ENCODE measurements around the gene RBL2.
"Not testable (repeated sequence)": the region's sequence is repeated elsewhere in the genome, so short reads cannot be mapped to it uniquely, and the experiment has no call there.

RBL2 gene

GRCh38 chr16:53530741-53531140 lies 96.5 kb downstream of the RBL2 start:
- Histone ChIP-seq H3K36me3 (no peaks in the 10 kb centered on the region), H3K4me3 (ENCODE audit: low read depth in 1 of 2, low read length in 1 of 2) (no peak overlapping the region), H3K4me1 (ENCODE audit: control insufficient read depth in 1 of 2, insufficient read depth in 1 of 2, low read depth in 1 of 2, low read length in 1 of 2) (no peaks in the 10 kb centered on the region), H3K27me3 (peaks cover 25% of the 10 kb centered on the region), H3K9me3 (no peaks in the 10 kb centered on the region), H3K27ac (no peak overlapping the region)
- TF ChIP-seq CTCF (IDR thresholded peaks at IDR 0.05) = no peak

GRCh38 chr16:53534206-53534605 lies 99.9 kb downstream of the RBL2 start:
- Histone ChIP-seq H3K9me3 (no peaks in the 10 kb centered on the region), H3K4me3 (ENCODE audit: low read depth in 1 of 2, low read length in 1 of 2) (no peak overlapping the region), H3K4me1 (ENCODE audit: control insufficient read depth in 1 of 2, insufficient read depth in 1 of 2, low read depth in 1 of 2, low read length in 1 of 2) (no peaks in the 10 kb centered on the region), H3K36me3 (no peaks in the 10 kb centered on the region), H3K27me3 (peaks cover 16% of the 10 kb centered on the region), H3K27ac (no peak overlapping the region)
- no peak for TF ChIP-seq CTCF (IDR thresholded peaks at IDR 0.05)

GRCh38 chr16:53537626-53538025 lies 103.4 kb downstream of the RBL2 start:
- no peak overlapping the region for H3K27ac ChIP-seq
- H3K4me1 ChIP-seq (ENCODE audit: control insufficient read depth in 1 of 2, insufficient read depth in 1 of 2, low read depth in 1 of 2, low read length in 1 of 2) = no peaks in the 10 kb centered on the region
- no peak overlapping the region for H3K4me3 ChIP-seq (ENCODE audit: low read depth in 1 of 2, low read length in 1 of 2)
- TF ChIP-seq CTCF (IDR thresholded peaks at IDR 0.05) = no peak
- H3K27me3 ChIP-seq = peaks cover 21% of the 10 kb centered on the region
- H3K36me3 ChIP-seq = no peaks in the 10 kb centered on the region
- no peaks in the 10 kb centered on the region for H3K9me3 ChIP-seq

- not testable (repeated sequence) for H3K36me3 ChIP-seq; H3K9me3 ChIP-seq; H3K4me1 ChIP-seq (ENCODE audit: control insufficient read depth in 1 of 2, insufficient read depth in 1 of 2, low read depth in 1 of 2, low read length in 1 of 2); H3K4me3 ChIP-seq (ENCODE audit: low read depth in 1 of 2, low read length in 1 of 2); H3K27ac ChIP-seq
- H3K27me3 ChIP-seq = peaks cover 37% of the 10 kb centered on the region
Measured at GRCh38 chr16:53539346-53539745, 105.1 kb downstream of the RBL2 start.

- peaks cover 44% of the 10 kb centered on the region for H3K27me3 ChIP-seq
- not testable (repeated sequence) for H3K27ac ChIP-seq; H3K4me3 ChIP-seq (ENCODE audit: low read depth in 1 of 2, low read length in 1 of 2); H3K4me1 ChIP-seq (ENCODE audit: control insufficient read depth in 1 of 2, insufficient read depth in 1 of 2, low read depth in 1 of 2, low read length in 1 of 2); H3K9me3 ChIP-seq; H3K36me3 ChIP-seq
Measured at GRCh38 chr16:53539759-53540718, 105.8 kb downstream of the RBL2 start.
